Suppressor macrophage treated with lipopolysaccharide for 1 hour (primary cell): Measurements from ENCODE around the gene CADM4.
A peak's percentile ranks its signal among the peaks of the same experiment; 100 is the strongest.
"Not testable (repeated sequence)": the region's sequence is repeated elsewhere in the genome, so short reads cannot be mapped to it uniquely, and the experiment has no call there.

Source experiments
- DNase-seq, 3 donors: peaks; one replicate each; pipeline ENCODE4 v3.0.0-alpha.2; 2020 to 2022

Gene CADM4

GRCh38 chr19:43605875-43606568 is 33.6 kb downstream of the CADM4 start:
- DNase-seq: no peak

- not testable (repeated sequence) for DNase-seq
These were observed 39.3 kb downstream of the CADM4 start for GRCh38 chr19:43600326-43600725.

GRCh38 chr19:43599635-43600295 is 39.9 kb downstream of the CADM4 start:
- DNase-seq: no peak

- DNase-seq: no peak
These were observed 41.0 kb downstream of the CADM4 start for GRCh38 chr19:43598445-43599240.

GRCh38 chr19:43597876-43598275 is 41.8 kb downstream of the CADM4 start:
- DNase-seq: peak in 1 of 3 donors; percentile 21

- DNase-seq: no peak
These were observed 42.7 kb downstream of the CADM4 start for GRCh38 chr19:43596842-43597461.

GRCh38 chr19:43595999-43596841 is 43.4 kb downstream of the CADM4 start, which contains the start of the genes IRGQ and ZNF576:
IRGQ (minus strand) TSS chr19:43596134; CDS start chr19:43595338, 796 bp downstream.
ZNF576 (plus strand) TSS chr19:43596595; CDS start chr19:43597109, 514 bp downstream.
- DNase-seq: peak; percentile 100

- DNase-seq: no peak
These were observed 44.0 kb downstream of the CADM4 start for GRCh38 chr19:43595605-43595998.

- DNase-seq: peak; percentile 88 to 92 (median 88)
These were observed 44.7 kb downstream of the CADM4 start for GRCh38 chr19:43594710-43595604.

- no peak for DNase-seq
These were observed 45.5 kb downstream of the CADM4 start for GRCh38 chr19:43594081-43594697.

- DNase-seq: no peak
These were observed 46.8 kb downstream of the CADM4 start for GRCh38 chr19:43592800-43593350.

- no peak for DNase-seq
These were observed 47.5 kb downstream of the CADM4 start for GRCh38 chr19:43591904-43592772.

- no peak for DNase-seq
These were observed 50.0 kb downstream of the CADM4 start for GRCh38 chr19:43589678-43590077.

GRCh38 chr19:43589277-43589676 is 50.4 kb downstream of the CADM4 start:
- no peak for DNase-seq

GRCh38 chr19:43587029-43587428 is 52.6 kb downstream of the CADM4 start:
- DNase-seq: not testable (repeated sequence)

- DNase-seq: no peak
These were observed 53.3 kb downstream of the CADM4 start for GRCh38 chr19:43586346-43586745.

- no peak for DNase-seq
These were observed 55.2 kb downstream of the CADM4 start for GRCh38 chr19:43584484-43584883.

- no peak for DNase-seq
These were observed 57.2 kb downstream of the CADM4 start for GRCh38 chr19:43582495-43582894.

- DNase-seq: no peak
These were observed 58.2 kb downstream of the CADM4 start for GRCh38 chr19:43581467-43581866.
